ENCODE results near the gene CTR9.

DNA sequence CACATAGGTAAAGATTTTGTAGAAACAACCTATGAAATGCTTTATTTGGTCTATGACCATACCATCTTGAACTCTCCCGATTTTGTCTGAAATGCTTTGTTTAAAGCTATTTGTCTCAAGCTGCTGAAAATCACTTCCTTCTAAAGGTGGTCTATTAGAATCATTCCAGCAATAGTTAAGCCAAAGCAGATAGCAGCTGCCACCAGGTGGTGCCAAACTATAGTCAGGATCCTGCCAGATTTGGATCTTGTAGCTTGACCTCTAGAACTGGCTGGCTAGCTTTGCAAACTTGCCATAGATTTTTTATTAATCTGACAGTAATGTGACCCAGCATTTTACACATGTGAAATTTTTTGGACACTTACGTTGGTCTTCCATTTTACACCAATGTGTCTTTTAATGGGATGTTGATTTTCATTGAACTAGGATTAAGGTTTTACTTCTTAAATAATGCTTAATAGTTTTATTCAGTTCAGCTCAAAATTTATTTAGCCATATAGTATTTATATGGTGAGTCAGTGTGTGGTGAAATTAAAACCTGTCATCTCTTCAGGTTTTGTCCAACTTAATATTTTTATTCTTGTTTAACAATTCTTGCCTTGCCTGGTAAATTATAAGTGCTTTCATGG, 19.7 kb downstream of the CTR9 start:
- TF ChIP-seq CTCF (IDR thresholded peaks at IDR 0.05; ENCODE audit: low read depth, low read length), result peak; percentile 81
- no peak for TF ChIP-seq EZH2phosphoT487 (IDR thresholded peaks at IDR 0.05; ENCODE audit: low read depth)

Data from OCI-LY3 (cell line).